ENCODE data around the gene SFRP5.

SFRP5 gene

DNA sequence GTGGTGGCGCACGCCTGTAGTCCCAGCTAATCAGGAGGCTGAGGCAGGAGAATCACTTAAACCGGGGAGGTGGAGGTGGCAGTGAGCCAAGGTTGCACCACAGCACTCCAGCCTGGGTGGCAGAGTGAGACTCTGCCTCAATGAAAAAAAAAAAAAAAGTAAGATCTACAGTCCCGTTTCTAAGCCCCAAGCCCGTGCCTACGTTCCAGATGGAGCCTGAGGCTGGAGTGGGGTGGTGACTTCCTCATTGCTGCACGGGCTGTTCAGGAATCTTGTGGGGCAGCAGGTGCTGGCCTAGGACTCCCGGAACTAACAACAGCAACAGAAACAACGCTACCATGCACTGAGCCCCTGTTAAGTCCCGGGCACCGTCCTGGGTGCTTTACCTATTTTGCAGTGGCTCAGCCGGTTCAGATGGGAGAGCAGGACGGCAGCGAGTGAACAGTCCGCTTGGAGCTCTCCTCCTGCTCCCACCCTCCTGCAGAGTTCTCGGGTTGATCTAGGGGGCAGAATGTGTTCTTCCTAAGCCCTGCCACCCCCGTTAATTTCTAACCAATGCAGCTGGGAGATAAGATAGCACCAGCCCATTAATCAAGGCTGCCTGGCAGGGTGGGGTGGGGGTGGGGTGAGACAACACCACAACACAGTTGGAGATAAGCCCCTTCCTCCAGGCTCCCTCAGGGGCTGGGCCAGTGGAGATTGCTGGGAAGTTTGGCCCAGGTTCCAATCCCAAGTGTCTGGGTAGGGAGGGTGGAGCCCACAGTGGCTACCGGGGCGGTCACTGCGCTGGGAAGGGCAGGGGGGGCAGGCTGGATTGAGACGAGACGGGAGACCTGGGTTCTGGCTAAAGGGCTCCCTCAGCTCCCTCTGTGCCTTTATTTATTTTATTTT, 17.0 kb upstream of the SFRP5 start:
- peak in 3 of 10 donors; percentile 41 to 63 (median 62) for DNase-seq
- intact Hi-C loops (cut with DNase I): no loop called here

DNA sequence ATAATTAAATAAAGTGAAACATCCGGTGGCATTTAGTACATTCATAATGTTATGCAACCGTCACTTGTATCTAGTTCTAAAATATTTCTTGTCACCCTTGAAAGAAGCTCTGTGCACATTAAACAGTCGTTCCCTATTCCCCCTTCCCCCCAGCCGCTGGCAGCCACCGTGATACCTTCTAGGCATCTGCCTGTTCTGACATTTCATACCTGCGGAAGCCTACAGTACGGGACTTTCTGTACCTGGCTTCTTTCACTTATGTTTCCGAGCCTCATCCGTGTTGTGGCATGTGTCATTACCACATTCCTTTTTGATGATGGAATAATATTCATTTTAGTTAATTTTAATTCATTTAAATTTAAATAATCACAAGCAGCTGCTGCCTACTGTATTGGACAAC, 13.9 kb upstream of the SFRP5 start:
- intact Hi-C loops (cut with DNase I): no loop called here
- peak in 2 of 10 donors; percentile 7 to 55 for DNase-seq

DNA sequence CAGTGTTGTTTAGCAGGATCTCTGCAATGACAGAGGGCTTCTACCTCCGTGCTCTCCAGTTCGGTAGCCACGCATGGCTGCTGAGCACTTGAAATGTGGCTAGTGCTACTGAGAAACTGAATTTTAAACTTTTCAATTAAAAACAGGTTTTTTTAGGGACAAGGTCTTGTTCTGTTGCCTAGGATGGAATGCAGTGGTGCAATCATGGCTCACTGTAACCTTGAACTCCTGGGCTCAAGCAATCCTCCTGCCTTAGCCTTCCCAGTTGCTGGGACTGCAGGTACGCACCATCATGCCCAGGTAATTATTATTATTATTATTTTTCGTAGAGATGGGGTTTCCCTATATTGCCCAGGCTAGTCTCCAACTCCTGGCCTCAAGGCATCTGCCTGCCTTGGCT, 13.4 kb upstream of the SFRP5 start:
- peak in 2 of 10 donors; percentile 27 to 40 for DNase-seq
- intact Hi-C loops (cut with DNase I): no loop called here

DNA sequence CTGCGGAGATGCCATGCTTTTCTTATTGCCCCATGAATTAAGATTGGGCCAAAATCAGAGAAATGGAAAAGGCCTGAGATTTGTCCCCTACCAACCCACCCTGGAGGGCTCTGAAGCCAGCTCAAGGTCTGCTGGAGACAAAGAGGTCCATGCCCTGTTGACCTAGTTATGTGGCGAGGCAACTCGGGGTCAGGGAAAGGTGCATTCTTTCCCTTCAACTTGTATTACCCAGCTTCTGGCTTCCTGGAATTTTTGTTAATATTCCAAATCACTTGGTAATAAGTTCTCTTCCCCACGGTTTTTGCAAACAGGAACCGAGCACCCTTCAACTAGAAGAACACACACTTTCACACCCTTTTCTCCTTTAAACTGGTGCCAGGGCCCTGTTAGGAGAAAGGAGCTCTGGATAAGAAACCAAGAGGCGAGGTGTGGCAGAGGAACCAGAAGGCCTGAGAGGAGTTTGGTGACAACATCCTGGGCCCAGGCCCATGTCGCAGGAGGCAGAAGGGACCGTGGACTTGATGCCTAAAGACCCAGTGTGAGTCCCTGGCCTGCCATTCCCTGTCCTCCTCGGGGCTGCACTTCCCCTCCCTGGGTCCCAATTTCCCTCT, 12.5 kb upstream of the SFRP5 start:
- intact Hi-C loops (cut with DNase I): no loop called here
- DNase-seq: peak in 3 of 10 donors; percentile 27 to 42 (median 38)

DNA sequence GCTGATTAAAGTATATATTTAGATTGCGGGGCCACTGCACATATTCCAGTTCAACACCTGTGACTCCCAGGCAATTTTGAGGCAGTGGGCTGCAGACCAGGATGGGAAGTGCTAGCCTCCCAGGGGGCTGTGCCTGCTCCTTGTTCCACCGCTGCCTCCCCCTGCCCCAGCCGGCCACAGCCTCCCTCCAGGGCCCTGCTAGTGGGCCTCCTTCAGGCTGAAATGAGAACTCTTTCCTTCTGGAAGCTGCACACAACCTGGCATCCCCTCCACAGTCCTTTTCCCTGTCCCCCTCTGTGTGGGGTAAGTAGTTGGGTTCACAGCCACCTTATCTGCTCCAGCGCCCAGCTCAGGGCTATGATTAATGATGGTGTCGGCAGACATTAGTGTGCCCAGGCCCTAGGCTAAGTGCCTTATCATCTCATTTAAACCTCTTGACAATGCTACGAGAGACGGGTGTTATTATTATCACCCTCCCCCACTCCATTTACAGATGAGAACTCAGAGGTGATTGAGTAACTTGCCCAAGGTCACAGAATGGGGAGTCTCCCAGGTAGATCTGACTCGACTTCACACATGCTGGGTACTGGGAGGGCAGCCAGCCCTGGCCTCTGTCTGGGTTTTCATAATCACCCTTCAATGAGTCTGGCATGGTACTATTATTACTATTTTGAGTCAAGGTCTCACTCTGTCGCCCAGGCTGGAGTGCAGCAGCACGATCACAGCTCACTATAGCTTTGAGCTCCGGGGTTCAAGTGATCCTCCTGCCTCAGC, 10.8 kb upstream of the SFRP5 start:
- intact Hi-C loops (cut with DNase I): no loop called here
- peak in 3 of 10 donors; percentile 28 to 52 (median 29) for DNase-seq

DNA sequence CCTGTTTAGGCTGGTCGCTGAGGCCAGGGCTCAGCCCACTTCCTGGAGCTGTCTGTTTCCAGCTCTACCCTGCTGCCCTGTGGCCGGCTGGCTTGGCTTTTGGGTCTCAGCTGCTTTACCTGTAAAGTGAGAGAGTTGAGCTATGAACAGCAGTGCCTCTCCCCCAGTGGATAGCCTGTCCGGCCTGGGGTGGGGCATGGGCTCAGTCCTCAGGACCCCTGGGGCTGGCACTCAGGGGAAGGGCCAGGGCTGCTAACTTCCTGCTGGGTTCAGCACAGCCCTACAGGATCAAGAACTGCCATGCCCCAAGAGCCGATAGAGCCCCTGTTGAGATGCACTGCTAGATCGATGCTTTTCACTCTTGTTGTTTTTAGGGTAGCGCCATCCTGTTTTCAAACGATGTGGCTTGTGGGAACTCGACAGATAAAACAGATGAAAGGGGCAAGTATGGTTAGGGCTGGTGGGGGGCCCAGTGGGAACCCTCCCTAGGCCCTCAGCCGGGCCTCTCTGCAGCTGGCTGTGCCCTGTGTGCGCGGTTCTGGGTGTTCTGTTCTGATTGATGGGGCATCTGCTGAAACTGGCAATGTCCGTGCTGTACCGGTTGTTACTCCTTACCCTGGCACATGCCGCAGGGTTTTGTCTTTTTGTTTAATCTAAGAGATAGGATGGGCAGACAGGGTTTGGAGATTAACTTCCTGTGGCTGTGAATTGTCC, 10.0 kb upstream of the SFRP5 start:
- intact Hi-C loops (cut with DNase I): no loop called here
- DNase-seq: peak in 3 of 10 donors; percentile 51 to 74 (median 71)

DNA sequence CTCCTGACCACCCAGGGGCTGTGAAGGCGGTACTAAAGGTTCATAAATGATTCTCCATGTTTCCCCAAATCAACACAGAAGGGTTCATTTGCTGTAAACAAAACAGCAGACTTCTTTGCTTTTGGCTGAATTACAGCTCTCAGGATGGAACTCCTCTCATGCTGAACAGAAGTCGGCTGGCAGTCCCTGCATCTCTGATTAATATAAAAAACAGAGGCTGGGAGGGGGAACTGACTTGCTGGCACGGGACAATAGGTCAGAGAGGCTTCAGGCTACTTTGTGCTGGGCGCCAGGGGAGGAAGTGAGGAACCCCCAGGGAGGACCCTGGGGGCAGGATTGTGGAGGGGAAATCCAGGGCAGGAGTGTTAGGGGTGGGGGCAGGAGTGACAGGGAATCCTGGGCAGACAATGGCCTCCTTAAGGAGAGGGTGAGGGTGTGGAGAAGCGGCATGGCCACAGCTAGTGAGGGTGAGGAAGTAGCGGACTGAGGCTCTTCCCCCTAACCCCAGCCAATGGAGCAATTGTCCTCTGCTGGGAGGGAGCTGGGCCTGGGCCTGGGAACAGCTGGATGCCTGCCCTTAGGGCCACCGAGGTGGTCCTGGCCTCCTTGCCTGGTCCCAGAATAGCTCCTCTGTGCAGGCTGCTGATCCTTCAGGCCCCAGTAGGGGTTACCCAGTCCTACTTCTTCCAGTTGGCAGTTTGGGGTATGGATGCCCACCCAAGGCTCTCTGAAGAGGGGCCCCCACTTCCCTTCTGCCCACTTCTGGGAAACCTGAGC, 9.2 kb upstream of the SFRP5 start:
- intact Hi-C loops (cut with DNase I): no loop called here
- peak in 3 of 10 donors; percentile 52 to 80 (median 61) for DNase-seq

DNA sequence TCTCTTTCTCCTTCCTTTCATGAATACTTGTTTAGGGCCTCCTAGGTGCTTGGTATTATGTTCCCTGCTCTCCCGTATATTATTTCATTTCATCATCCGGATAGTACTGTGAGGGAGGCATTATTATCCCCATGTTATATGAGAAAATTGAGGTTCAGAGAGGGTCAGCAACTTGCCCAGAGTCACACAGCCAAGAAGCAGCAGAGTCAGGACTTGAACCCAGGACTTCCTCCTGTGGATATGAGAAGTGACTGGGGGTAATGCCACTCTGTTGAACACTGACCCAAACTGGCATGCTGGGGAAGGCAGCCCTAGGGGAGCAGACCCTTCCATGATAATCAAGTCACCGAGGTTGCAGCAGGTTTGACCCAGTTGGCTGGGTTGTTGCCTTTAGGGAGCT, 8.2 kb upstream of the SFRP5 start:
- peak in 2 of 10 donors; percentile 9 to 19 for DNase-seq
- intact Hi-C loops (cut with DNase I): no loop called here

DNA sequence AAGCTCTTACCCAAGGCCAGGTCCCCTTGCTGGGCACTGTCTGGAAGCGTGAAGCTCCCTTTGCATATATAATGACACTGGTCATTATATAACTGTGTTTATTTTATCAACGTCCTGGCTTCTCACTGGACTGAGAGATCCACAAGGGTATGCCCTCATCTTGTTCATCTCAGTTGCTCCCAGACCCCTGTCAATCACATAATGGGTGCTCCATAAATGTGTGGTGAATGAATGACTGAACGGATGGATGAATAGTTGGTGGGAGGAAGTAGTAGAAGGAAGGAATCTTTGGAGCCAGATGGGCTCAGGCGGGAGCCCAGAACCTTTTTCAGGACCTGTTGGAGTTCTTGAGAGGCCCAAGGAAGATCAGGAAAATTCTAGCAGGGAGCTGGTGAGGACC, 7.7 kb upstream of the SFRP5 start:
- peak in 3 of 10 donors; percentile 0 to 37 (median 18) for DNase-seq
- intact Hi-C loops (cut with DNase I): no loop called here

DNA sequence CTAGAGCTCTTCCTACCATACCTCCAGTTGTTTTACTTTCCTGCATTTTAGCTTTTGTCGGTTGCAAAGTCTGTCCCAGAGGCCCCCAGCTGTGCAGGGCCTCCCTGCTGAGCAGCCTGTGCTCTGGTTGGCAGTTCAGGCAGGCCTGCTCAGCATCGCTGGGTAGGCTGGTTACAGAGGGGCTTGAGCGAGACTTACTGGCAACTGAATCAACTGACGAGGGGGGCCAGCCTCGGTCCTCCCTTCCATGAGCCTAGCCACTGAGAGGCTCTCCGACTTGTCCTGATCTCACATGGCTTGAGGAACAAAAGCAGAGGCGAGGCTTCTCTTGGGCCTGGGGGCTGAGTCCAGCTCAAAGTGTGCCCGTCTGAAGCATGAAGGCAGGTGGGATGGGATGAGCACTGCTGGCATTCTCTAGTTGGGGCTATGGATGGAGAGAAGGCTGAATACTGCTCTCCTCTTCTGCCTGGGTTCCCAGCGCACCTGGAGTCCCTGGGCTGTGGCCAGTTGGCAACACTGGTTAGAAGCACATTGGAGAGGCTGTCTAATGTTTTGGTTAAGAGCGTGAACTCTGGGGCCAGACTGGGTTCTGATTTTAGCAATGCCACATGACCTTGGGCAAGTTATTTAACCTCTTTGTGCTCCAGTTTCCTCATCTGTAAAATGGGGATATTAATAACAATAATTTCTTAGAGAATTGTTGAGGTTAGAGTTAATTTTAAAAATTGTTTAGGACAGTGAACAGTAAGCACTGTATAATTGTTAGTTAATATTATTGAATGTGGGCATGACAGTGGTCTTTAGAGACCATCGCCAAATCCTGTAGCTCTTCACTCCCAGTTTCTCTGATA, 6.9 kb upstream of the SFRP5 start:
- peak in 3 of 10 donors; percentile 15 to 64 (median 40) for DNase-seq
- intact Hi-C loops (cut with DNase I): no loop called here

DNA sequence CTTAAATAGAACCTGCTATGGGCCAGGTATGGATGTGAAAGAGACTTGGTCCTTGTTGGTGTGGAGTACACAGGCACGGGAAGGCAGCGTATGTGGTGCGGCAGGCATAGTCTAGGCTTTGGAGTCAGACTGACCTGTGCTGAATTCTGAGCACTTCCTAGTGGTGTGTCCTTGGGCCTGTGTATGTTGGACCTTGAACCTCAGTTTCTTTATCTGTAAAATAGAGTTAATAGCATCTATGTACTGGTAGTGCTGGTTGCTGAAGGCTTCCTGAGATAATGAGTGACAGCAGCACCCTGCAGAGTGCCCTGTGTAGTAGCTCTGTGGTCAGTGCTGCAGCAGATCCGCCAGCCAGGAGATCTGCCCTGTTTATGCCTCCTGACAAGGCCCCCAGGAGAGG, 5.3 kb upstream of the SFRP5 start:
- intact Hi-C loops (cut with DNase I): no loop called here
- DNase-seq: peak in 3 of 10 donors; percentile 14 to 28 (median 17)

DNA sequence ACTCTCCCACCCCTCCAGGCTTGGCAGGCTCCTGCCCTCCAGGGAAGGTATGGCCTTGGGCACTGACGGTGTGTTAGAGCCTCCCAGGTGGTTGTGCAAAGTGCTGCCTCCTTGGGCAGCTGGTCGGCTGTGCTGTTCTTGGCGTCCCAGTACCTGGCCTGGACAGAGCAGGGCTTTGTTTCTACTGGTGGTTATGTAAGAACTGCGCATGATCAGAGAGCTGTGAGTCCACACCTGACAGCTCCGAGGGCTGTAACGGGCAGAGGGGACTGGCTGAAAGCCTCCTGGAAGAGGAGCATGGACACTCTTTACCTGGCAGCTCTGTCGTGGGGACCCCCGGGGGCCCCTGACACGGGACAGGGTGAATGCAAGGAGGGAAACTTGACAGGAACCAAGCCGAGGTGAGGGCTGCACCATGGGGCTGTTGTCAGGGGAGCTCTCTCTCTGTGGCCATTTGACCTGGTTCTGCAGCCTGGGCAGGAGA, 3.1 kb upstream of the SFRP5 start:
- intact Hi-C loops (cut with DNase I): no loop called here
- DNase-seq: peak in 2 of 10 donors; percentile 57 to 79

DNA sequence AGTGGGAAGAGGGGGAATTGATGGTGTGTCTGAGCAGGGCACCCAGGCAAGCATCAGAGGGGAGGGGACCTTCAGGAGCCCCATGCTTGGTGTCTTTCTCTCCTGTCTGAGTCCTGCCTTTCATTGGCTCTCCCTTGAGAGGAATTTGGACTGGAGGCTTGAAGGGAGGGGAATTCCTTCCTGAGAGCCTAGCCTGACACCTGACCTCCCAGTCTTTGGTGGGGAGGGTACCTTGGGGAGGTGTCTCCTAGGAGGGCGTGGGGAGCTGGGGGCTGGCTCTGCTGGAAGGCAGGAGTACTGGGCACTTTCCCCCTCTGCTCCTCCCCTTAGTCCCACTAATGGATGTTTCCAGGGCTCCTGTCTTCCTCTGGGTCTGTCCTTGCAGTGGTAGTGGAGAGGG, 1.3 kb upstream of the SFRP5 start:
- peak in 1 of 10 donors; percentile 38 for DNase-seq
- intact Hi-C loops (cut with DNase I): no loop called here

DNA sequence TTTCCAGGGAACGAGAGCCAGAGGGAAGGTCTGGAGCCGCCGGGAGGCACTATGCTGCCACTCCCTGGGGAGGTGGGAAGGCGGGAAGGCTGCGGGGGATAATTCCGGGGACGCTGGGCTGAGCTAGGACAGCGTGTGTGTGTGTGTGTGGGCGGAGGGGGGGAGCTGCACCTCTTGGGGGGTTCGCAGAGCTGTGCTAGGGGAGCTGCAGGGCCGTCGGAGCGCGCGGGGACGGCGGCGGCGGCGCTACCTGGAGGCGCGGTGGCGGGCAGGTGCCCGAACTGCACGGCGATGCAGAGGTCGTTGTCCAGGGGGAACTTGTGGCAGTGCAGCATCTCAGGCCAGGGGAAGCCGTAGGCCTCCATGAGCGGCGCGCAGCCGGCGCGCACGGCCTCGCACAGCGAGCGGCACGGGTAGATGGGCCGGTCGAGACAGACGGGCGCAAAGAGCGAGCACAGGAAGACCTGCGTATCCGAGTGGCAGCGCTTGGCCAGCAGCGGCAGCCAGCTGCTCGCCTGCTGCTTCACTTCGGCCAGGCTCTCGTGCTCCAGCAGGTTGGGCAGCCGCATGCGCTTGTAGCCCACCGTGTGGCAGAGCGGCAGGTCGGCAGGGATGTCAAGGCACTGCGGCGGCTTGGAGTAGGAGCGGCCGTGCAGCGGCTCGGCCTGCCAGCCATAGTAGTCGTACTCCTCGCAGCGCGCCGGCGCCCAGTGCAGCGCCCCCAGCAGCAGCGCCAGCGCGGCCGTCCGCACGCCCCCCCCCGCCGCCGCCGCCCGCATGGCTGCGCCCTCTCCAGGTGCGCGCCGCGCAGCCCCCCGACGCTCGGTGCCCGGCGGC, 526 bp downstream of the SFRP5 start:
- intact Hi-C loops (cut with DNase I): no loop called here

DNA sequence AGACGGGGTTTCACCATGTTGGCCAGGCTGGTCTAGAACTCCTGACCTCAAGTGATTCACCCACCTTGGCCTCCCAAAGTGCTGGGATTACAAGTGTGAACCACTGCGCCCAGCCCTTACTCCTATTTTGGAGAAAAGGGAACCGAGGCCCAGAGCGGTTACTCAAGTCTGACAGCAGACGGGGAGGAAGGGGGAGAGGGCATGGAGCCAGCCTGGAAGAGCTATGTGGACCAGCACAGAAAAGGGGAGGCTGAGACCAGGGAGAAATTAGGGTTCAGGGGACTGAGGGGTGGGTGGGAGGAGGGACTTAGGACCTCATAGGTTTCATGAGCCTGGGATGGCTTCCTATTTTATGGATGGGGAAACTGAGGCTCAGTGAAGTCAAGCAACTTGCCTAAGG, 1.5 kb downstream of the SFRP5 start:
- intact Hi-C loops (cut with DNase I): no loop called here
- DNase-seq: peak in 1 of 10 donors; percentile 31

More for the DNA sequence above, 526 bp downstream of the SFRP5 start:
- DNase-seq: peak in 5 of 10 donors; percentile 18 to 93 (median 83)

DNA sequence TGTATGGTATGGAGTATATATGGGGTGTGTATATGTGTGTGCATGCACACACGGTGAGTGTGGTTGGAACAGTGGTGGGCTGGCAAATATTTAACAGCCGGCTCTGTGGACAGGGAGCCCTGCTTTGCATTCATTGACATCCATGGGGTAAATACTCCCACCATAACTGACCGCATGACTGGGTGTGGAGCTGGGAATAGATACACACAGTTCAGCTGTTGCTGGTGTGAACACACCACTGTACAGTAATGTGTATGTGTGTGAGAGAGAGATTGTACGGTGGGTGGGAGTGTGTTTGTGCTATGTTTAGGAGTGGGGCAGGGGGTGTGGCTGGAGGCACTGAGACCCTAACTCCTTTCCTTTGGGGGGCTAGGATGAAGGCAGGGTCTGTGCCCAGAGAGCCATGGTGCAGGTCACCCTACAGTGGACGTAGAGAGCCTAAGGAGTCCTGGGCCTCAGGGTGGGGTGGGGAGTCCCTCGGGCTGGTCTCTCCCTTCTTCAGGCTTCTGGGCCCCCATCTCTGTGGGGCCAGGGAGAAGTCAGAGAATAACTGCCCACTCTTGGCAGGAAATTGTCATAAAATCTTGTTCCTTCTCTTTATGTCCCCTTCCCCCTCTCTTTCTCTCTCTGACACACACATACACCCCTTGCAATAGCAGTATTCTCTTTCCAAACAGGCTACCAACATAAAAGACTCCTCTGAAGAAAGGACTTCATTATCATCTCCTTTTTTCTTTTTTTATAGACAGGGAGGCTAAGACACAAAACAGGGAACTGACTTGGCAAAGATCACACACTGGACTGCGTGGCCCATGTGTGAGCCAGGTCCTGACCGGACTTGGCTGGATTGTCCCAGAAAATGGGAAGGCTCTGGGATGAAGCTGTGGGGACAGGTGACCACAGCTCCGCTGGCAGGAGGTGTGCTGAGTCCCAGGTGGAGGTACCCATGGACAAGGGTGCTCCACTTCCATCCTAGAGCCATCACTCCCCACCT, 3.2 kb downstream of the SFRP5 start:
- intact Hi-C loops (cut with DNase I): no loop called here
- DNase-seq: peak in 1 of 10 donors; percentile 13
